HG03520 (cell line): ENCODE data around the gene LRMDA.

Source experiments
- ATAC-seq: cut with Tn5 transposase; IDR thresholded peaks from one replicate; pipeline ENCODE4 v1.9.1; 2021; ENCODE audit warnings: mild to moderate bottlenecking, moderate library complexity; ENCODE audit not compliant: unreplicated experiment

The LRMDA gene

DNA sequence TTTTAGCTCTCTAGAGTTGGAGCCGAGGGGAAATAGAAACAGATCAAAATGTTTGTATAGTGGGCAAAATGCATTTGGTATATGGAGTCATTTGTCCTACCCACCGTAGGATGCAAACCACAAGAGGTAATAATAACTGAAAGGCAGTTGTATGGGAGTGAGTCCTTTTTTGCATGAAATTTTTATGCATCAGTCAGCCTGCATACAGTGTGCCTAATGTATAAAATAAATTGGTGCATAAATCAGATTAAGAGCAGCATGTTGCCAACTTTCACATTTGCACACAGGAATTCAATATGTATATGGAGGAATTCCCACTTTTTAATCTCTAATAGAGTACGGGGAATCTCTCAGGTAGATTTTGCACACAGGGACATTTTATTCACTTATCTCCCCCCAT, 262.8 kb downstream of the LRMDA start:
- ATAC-seq, result no peak

- ATAC-seq, result no peak
Observed at GRCh38 chr10:75694790-75695189, 263.4 kb downstream of the LRMDA start.

GRCh38 chr10:75695994-75696393, 264.6 kb downstream of the LRMDA start:
- ATAC-seq, result no peak

DNA sequence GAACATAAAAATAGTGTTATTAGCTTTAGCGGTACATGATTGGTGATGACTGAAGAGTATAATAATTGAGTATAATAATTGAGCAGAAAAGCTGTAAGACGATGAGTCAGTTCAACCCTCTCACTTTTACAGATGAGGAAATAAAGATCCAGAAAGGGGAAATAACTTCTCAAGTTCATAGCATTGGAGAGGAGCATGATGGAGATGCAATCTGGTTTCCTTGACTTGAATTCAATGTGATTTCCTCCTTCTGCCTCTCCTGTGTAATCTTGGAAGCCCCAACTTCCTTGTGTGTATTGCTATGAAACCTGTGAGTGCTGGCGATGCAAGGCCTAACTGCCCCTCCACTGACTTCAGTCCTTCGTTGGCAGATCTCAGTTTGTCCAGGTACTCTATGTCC, 265.1 kb downstream of the LRMDA start:
- no peak for ATAC-seq

DNA sequence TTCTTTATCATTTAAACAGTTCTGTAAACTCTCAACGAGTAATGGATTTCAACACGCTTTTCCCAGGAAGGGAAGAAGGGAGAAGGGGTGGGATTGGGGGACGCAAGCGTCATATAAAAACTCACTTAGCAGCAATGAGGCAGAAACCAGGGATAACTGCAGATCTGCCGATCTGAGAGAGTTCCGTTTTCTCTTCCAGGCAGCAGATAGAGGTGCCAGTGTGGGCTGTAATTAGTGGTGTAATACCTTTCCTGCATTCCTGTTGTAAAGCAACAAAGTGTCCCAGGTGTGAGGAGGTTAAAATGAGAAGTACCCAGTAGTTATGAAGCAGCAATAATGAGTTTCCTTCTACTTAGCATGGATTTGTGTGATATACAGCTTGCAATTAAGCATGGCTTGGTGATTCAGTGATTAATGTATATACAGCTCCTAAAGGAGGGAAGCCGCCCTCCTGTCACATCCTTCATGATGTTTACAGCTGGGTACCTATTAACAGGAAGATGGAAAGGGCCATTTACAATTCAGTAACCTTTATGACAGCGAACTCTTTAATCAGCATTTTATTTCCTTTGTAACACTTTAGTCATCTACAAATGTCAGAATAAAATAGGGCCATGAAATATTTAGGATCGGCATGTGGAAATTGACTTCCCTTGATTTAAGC, 271.9 kb downstream of the LRMDA start:
- ATAC-seq, result no peak

DNA sequence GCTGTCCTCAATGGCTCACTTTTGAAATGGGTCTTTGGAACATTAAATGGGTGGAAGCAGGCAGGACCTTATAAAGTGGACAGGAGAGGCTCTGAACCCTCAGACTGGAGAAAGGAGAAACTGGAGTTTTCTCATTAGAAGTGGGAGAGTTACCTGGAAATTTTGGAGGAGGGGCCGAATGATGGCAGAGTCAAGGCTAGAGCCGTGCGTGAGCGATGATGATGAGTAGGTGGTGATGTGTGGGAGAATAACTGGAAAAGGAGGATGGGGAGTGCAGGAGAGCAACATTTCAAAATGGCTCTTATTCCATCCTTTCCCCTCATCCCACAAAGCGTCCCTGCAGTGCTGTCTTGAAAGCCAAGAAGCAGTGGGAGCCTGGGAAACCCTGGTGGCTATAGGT, 274.0 kb downstream of the LRMDA start:
- no peak for ATAC-seq

- ATAC-seq, result no peak
Observed at GRCh38 chr10:75707080-75707840, 275.8 kb downstream of the LRMDA start.

DNA sequence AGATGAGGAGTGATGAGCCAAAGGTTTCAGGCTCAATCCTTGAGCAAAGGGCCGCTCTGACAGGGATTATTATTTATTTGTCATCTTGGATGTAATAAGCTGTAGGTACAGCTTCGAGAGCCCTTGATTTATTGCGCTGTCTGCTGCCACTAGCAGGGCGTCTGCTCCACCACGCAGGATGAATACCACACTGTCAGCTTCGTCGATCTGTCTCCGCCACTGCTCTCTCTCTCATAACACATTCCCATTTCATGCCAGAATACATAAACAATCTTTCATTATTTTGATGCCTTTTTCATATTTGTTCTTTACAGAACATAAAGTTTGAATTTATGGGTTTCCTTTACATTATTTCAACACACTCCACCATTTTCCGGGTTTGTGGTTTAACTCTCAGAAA, 276.6 kb downstream of the LRMDA start:
- ATAC-seq, result no peak

DNA sequence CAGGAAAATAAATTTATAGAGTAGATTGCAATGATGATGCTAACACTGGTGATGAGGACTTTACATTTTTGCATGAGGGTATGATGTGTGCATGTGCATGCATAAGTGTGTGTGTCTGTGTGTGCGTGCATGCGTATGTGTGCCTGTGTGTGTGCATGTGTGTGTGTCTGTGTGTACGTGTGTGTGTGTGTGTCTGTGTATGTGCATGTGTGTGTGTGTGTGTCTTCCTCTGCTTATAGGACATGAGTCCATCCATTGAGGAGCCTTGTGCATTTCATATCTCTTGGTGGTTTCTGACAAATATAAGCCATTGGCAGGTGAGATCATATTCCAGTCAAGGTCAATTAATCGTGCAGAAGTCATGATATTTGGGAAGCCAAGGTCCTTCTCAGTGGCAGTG, 277.8 kb downstream of the LRMDA start:
- no peak for ATAC-seq

- no peak for ATAC-seq
Observed at GRCh38 chr10:75709811-75710210, 278.4 kb downstream of the LRMDA start.

DNA sequence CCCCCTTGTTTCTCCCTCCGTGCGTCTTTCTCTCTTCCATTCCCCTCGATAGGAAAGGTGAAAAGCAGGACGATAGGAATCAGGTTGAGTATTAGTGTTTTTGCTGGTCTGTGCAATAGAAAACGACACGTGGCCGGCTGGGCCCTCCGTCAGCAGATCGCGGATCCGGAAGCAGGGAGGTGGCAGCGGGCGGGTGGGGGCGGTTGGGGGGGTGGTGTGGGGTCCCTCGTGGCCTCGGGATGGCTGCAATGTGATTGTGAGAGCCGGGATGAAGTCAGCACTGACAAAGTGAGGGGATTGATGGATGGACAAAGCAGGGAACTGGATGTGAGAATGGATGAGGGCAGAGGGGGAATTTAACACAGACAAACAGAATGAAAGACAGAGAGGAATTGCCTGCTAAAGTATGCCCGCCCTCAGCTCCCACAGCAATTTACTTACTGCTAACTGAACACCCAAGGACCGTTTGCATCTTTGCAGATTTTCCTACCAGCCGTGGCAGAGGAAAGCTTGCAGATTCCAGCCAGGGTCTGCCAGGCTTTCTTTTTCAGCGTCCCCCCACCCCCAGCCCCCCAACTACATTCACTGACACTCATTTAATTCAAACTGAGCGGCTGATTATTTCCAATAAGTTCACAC, 280.9 kb downstream of the LRMDA start:
- ATAC-seq, result no peak

- ATAC-seq, result no peak
Observed at GRCh38 chr10:75716506-75716905, 285.1 kb downstream of the LRMDA start.

DNA sequence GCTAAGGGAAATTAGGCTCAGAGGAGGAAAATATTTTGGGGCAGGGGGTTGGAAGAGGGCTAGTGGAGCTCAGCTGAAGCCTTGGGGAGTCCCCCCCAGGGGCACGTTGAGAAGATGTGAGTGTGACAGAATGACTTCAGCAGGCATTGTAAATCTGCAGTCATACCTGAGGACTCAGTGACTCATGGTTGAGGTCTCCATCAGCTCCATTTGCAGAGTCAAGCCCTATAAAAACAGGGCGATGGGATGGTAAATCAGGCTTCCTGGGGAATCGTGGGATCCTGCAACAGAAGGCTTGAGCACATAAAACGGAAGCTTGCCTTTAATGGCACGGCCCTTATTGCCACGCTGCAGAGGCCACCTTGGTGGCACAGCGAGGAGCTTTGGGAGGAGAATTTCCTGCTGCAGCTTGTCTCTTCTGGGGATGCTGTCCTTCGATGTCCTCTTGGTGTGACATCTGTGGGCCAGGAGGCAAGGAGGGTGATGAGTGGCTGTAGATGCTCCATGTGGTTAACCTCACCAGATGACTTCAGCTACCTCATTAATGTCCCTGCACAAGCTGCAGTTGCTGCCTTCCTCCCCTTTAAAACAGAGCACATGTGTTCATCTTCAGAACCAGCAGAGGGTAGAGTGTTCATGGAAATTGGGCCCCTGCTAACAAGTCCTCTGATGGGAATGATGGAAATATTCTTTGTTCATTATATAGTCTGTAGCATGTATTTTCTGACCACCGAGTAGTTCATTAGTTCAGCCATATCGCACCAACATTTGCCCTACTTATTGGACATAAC, 285.9 kb downstream of the LRMDA start:
- ATAC-seq, result no peak

DNA sequence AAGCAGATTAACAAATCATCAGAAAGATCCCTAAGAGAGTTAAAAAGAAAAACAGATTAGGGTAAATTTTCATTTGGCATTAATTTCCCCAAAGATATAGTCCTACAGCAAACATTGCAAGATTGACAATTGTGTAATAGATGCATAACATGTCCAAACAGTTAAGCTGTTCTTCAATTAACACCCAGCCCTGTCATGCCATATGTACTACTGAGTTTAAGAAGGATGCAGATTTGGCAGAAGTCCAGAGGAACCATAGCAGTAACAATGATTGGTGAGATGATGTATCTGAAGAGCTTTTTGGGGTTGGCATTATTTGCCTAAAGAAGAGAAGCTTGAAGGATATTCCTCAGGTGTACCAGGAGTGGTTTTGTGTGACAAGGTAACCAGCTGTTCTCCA, 287.6 kb downstream of the LRMDA start:
- ATAC-seq, result no peak

GRCh38 chr10:75720157-75720556, 288.7 kb downstream of the LRMDA start:
- ATAC-seq, result no peak

- ATAC-seq, result no peak
Observed at GRCh38 chr10:75722020-75722419, 290.6 kb downstream of the LRMDA start.

DNA sequence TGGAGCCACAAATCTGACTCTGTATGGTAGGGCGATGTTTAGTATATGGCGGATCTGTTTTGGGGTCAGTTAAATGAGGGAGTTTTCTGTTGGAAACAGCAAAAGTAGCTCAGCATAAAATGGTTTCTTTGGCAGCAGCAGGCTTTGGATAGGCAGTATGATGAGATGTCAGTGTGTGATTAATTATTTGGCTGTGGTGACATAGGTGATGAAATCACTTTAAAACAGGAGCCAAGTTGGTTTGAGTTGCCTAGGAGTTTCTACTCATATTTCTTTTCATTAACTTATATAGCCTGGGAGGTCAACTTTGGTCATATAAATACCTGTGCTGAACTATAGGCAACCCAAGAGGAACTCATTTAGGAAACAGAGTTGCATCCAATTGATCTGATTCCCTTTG, 291.2 kb downstream of the LRMDA start:
- ATAC-seq, result no peak

DNA sequence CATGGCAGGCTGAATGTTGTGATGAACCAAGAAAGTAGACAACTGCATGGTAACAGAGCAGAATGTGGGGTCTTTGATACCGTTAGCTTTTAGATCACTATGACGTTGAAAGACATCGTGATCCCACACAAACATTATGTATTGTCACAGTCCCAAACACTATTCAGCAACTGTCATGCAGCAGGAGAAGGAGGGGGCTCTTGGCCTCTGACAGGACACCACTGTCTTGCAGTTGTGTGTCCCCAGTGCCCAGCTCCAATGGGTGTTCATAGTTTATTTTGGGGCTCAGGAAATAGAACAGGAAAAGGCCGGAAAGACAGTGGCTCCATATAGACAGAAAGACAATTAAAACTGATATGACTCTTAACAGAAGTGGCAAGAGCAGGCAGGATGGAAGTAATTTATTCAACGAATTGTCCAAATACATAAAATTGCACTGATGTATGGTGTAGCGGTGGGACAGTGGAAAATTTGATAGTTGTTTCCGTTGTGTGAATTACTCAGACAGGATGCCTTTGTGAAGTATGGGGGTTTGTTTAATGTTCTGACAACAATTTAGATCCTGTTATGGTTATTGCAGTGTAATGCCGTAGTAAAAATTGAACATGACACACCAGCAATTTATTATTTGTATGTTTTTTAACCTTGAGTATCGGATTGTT, 292.0 kb downstream of the LRMDA start:
- ATAC-seq, result no peak

DNA sequence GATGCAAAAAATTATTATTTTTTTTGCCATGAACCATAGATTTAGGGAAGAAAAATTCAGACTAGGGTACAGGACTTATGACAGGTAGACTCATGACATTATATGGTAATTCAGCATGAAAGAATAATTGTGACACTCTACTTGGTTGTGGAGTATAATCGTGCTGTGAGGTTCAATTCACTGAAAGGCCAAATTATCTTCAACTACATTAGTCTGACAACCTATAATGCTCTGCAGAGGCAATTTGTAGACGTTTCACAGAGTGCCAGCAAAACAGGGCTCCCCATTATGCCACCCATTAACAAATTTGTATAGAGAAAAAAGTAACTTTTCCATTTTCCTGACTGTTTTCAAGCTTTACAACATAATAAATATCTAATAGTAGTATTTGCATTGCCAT, 292.6 kb downstream of the LRMDA start:
- no peak for ATAC-seq

- ATAC-seq, result no peak
Observed at GRCh38 chr10:75726522-75727483, 295.4 kb downstream of the LRMDA start.
